Measurements from ENCODE around the gene SMARCD1. TPM values are rescaled to one million over a fixed set of nuclear protein-coding genes. Genes with fewer than 3 reads are reported as not detected.

Gene SMARCD1
- total RNA-seq, 2 donors from 2014 or later, result 29.6 to 35.5 TPM

GRCh38 chr12:50111693-50112455, 26.7 kb downstream of the SMARCD1 start, which contains the start of gene COX14:
Gene COX14, plus strand, starts transcription at chr12:50112236. Its CDS starts 7,808 bp downstream, at chr12:50120044.
- H3K27me3 ChIP-seq, result no peaks in the 10 kb centered on the region
- H3K9me3 ChIP-seq, result no peaks in the 10 kb centered on the region
- peak within 1 kb of the TSS; percentile 90 to 98 for H3K27ac ChIP-seq
- peak within 1 kb of the TSS; percentile 77 to 99 for H3K4me3 ChIP-seq
- TF ChIP-seq, protein P1, sequence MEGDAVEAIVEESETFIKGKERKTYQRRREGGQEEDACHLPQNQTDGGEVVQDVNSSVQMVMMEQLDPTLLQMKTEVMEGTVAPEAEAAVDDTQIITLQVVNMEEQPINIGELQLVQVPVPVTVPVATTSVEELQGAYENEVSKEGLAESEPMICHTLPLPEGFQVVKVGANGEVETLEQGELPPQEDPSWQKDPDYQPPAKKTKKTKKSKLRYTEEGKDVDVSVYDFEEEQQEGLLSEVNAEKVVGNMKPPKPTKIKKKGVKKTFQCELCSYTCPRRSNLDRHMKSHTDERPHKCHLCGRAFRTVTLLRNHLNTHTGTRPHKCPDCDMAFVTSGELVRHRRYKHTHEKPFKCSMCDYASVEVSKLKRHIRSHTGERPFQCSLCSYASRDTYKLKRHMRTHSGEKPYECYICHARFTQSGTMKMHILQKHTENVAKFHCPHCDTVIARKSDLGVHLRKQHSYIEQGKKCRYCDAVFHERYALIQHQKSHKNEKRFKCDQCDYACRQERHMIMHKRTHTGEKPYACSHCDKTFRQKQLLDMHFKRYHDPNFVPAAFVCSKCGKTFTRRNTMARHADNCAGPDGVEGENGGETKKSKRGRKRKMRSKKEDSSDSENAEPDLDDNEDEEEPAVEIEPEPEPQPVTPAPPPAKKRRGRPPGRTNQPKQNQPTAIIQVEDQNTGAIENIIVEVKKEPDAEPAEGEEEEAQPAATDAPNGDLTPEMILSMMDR (IDR thresholded peaks at IDR 0.05), result peak; percentile 93 to 94
- peak; percentile 99 for DNase-seq (ENCODE audit: low spot score)
- H3K36me3 ChIP-seq, result no peaks in the 10 kb centered on the region
- H3K4me1 ChIP-seq, result peaks cover 0 to 49% of the 10 kb centered on the region in 2 donors

GRCh38 chr12:50112456-50113218, 27.5 kb downstream of the SMARCD1 start:
- Histone ChIP-seq H3K27me3 (no peaks in the 10 kb centered on the region), H3K9me3 (no peaks in the 10 kb centered on the region), H3K4me1 (peaks cover 0 to 52% of the 10 kb centered on the region in 2 donors), H3K36me3 (no peaks in the 10 kb centered on the region), H3K27ac (peak overlapping the region; percentile 90 to 98), H3K4me3 (peak overlapping the region; percentile 77 to 99)
- TF ChIP-seq, protein P1 (IDR thresholded peaks at IDR 0.05), result no peak
- DNase-seq (ENCODE audit: low spot score), result no peak

DNA sequence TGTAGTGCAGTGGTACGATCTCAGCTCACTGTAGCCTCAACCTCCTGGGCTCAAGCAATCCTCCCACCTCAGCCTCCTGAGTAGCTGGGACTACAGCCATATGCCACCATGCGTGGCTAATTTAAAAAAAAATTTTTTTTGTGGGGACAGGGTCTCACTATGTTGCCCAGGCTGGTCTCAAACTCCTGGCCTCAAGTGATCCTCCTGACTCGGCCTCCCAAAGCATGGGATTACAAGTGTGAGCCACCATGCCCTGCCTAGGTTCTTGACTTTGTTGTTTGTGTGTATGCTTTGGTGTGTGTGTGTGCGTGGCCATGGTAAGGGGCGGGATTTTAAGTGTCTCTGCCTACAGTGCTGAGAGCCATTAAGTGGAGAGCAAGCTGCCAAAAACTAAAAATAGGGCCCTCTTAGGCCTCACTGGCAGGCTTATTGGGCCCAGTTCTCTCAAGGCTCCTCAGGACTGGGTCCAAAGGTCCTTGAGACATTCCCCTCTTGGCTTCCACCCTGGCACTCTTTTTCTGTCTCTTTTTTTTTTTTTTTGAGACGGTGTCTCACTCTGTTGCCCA, 32.0 kb downstream of the SMARCD1 start:
- Histone ChIP-seq H3K9me3 (no peaks in the 10 kb centered on the region), H3K27ac (peak overlapping the region; percentile 14 to 40), H3K27me3 (no peaks in the 10 kb centered on the region), H3K4me3 (no peak overlapping the region), H3K36me3 (peaks cover 26% of the 10 kb centered on the region), H3K4me1 (peaks cover 0 to 27% of the 10 kb centered on the region in 2 donors)
- DNase-seq (ENCODE audit: low spot score), result no peak
- TF ChIP-seq, protein P1 (IDR thresholded peaks at IDR 0.05), result no peak

GRCh38 chr12:50119387-50119786, 34.2 kb downstream of the SMARCD1 start:
- no peak overlapping the region for H3K4me3 ChIP-seq
- H3K27me3 ChIP-seq, result no peaks in the 10 kb centered on the region
- peaks cover 0 to 9% of the 10 kb centered on the region in 2 donors for H3K4me1 ChIP-seq
- peaks cover 33% of the 10 kb centered on the region for H3K36me3 ChIP-seq
- TF ChIP-seq, protein P1 (IDR thresholded peaks at IDR 0.05), result no peak
- H3K9me3 ChIP-seq, result no peaks in the 10 kb centered on the region
- no peak overlapping the region for H3K27ac ChIP-seq
- no peak for DNase-seq (ENCODE audit: low spot score)

DNA sequence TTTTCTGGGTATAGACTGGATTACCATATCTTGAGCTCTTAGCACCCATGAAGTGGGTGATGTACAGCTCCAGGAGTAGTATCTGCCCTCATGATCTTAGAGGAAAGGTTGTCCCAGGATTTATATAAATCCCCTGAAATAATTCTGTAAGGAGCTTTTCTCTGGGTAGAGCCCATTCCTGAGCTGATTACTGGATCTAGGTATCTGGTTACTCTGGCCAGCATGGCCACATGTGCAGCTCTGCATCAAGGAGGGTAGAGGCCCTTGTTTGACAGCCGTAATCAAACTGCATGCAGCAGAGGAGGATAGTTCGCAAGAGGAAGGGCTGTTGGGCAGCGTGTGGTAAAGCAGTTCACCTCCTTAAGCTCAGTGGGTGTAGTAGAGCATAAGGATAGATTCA, 35.4 kb downstream of the SMARCD1 start:
- TF ChIP-seq, protein P1 (IDR thresholded peaks at IDR 0.05), result no peak
- no peak for DNase-seq (ENCODE audit: low spot score)
- Histone ChIP-seq H3K4me1 (peaks cover 0 to 8% of the 10 kb centered on the region in 2 donors), H3K4me3 (no peak overlapping the region), H3K27ac (no peak overlapping the region), H3K36me3 (peaks cover 33% of the 10 kb centered on the region), H3K27me3 (no peaks in the 10 kb centered on the region), H3K9me3 (no peaks in the 10 kb centered on the region)
